HG03135 (cell line): ENCODE measurements around the gene MCAM.

Experiments
- ATAC-seq: cut with Tn5 transposase; IDR thresholded peaks from one replicate; pipeline ENCODE4 v1.9.1; 2021; ENCODE audit warnings: mild to moderate bottlenecking, moderate library complexity; ENCODE audit not compliant: unreplicated experiment

Gene MCAM

DNA sequence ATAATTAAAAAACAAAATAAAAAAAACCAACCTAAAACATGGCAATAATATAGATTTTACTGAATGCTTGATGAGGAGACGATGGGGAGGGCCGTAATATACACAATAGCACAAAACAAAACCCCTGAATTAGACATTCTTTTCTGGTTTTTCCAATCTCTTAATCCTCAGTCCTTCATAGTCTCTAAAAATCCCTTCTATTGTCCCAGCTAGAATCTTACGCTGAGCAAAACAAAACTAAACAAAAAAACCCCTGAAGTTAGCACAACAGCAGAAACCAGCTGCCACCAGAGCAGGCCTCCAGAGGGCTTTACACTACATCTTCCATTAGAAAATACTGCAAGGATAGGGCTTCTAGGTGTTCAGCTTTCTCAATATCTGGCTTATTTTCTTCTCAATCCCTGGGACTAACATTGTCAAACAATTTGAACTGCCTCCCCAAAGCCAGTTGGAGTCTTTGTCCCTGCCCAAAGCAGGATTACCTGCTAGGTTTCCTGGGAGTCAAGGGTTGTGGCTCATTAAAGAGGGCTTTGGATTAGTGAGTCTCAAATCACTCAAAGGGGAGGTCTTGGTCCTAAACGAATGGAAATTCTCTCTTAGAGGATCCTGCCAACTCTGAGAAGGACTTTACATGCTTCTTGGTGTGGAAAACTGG, 15.3 kb upstream of the MCAM start:
- no peak for ATAC-seq

DNA sequence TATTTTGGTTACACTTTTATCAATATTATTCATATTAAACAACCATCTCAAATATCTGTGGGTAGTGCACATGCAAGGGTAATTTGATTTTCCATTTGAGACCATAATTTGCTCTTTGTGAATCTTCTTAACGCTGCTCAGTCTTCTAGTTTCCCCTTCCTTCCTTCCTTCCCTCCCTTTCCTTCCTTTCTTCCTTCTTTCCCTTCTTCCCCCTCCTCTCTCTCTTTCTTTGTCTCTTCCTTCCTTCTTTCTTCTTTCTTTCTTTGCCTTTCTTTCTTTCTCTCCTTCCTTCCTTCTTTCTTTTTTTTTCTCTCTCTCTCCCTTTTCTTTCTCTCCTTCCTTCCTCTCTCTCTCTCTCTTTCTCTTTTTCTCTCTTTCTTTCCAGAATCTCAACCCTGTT, 13.3 kb upstream of the MCAM start:
- no peak for ATAC-seq

DNA sequence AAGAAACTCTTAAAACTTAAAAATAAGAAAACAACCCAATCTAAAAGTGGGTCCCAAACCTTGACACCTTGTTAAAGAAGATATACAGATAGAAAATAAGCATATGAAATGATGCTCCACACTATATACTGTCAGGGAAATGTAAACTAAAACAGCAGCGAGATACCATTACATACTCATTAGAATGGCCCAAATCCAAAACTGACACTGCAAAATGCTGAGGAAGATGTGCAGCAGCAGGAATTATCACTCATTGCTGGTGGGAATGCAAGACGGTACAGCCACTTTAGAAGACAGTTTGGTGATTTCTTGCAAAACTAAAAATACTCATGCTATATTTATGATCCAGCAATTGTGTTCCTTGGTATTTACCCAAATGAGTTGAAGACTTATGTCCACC, 12.4 kb upstream of the MCAM start:
- ATAC-seq, result no peak

DNA sequence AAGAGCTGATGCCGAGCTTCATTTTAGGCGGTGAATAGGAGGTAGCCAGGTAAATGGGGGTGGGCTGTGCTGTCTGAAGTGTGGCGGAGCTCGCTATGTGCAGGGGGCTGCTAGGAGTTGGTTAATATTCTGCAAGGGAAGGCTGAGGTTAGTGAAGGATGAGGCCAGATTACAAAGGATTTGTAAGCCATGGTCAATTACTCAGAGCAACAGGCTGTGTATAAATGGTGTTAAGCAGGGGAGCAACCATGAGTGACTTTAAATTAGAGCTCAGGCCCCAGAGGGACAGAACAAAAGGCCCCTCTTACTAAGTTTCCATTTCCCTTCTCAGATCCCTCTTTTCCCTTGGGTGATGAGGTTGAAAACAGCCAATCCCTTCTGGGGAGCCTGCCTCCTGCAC, 7.3 kb upstream of the MCAM start:
- no peak for ATAC-seq

DNA sequence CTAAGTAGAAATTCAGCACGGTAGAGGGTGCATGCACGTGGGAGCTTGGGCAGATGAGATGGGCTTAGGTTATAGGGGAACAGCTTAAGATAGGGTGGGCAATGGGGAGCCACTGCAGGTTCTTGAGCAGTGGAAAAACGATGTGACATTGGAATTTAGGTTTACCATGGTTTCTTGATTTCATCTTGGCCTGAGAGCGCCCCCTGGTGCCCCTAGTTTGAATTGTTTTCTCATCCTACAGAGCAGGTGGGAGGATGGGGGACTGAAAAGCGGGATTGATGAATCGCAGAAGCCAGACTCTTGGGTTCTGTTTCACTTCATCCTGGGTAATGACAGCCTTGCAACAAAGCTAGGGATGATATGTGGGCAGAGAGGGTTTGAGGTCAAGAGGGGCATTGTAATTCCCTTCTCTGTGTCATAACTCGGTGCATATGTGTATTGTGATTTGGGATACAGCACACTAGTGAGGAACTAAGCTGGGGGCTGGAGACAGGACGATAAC, 6.7 kb upstream of the MCAM start:
- no peak for ATAC-seq

DNA sequence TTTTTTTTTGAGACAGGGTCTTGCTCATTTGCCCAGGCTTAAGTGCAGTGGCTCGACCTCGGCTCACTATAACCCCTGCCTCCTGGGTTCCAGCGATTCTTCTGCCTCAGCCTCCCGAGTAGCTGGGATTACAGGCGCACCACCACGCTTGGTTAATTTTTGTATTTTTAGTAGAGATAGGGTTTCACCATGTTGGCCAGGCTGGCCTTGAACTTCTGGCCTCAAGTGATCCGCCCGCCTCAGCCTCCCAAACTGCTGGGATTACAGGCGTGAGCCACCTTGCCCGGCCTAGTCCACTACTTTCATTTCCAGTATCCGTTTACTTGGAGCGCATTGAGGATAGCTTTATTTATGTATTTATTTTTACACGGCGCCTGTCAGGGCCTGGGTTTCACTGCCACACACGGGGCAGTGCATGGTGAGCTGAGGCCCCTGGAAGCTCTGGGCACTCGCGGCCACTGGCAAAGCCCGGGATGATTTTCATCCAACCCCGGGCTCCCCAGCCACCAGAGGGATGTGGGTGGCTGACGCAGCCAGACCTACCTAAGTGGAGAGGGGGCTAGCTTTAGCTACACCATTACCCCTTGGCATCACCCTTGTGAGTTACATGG, 6.1 kb upstream of the MCAM start:
- no peak for ATAC-seq

DNA sequence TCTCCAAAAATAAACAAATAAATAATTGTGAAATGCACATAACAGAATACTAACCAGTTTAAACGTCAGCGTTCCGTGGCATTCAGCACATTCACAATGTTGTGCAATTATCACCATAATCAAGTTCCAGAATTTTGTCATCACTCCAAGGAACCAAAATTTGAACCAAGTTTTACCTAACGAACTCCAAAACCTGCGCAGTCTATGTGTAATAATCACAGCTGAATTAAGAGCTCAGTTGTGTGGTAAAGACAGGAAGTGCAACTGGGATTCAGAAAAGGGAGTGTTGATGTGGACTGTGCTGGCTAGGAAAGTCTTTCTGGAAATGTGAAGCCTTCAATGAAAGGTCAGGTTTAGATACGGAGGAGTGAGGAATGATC, 5.4 kb upstream of the MCAM start:
- no peak for ATAC-seq

DNA sequence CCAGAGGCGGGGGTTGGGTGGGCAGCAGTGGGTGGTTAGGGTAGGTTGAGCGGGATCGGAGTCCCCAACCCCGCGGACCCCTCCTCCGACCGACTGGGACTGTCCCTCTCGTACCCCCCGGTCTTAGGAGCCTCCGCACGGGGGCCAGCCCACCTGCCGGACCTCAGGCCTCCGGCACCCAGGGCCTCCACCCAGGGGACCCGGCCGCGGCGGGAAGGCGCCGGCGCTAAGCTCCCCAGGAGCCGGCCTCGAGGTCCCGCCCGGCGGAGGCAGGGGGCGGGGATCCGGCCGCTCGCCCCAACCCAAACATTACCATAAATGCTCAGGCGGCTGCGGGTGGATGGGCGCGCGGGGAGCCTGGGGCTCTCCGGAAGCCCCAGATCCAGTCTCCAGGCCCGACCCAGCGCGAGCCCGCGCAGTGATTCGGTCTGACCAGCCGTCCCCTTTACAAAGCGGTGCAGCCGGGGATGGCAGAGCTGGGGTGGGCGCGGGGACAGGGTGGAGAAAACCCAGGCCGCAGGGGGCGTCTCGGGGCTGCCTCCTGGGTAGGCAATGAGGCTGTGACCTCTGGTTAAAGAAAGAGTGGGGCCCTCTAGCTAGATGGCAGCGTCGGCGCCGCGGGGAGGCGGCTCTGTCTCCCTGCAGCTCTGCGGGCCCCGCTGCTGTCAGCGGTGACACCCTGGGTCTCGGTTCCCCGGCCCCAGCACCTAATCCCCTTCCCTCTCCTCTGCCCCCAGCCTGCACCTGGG, 4.0 kb upstream of the MCAM start:
- peak; percentile 67 for ATAC-seq

DNA sequence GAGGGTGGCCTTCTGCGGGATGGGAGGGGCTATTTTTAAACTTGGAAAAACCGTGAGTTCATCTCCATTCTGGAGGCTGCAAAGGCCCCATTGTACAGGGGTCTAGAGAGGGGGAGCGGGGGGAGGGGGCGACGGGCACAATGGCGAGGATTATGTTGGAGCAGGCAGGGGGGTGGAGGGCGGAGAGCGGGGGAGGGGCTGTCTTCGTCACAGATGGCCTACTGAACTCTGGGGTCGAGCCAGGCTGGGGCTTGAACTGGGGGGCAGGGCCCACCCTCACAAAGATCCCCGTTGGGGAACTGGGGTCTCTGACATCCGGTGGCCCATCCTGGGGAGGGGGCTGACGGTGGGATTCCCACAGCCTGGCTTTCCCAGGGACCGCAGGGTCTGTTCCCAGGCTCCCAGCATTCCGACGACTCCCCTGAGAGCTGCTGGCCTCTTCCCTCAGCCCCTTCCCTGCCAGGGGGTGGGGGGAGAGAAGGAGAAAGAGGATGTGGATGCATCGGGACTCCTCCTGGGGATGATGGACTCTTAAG, 3.4 kb upstream of the MCAM start:
- ATAC-seq, result no peak

DNA sequence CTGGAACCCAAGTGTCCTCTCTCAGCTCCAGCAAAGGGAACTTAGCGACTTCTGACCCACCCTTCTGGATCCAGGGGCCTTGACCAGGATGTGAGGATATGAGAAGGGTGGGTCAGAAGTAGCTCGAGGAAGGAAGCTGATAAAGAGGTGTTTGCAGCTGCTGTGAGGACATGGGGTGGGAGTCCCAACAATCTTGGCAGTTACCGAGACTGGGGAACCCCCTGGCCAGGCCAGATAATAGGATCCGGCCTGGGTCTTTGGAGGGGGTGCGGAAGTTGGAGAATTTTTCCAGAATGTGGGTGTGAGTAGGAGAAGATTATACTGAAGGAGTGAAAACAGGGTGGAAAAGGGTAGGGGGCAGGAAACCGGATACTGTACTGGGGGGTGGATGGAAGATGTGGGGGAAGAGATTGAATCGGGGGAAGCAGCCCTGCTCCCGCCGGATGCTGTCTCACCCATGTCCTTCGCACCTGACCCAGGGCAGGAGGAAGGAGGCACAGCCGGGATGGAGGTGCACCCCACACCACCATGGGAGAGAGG, 2.8 kb upstream of the MCAM start:
- no peak for ATAC-seq

DNA sequence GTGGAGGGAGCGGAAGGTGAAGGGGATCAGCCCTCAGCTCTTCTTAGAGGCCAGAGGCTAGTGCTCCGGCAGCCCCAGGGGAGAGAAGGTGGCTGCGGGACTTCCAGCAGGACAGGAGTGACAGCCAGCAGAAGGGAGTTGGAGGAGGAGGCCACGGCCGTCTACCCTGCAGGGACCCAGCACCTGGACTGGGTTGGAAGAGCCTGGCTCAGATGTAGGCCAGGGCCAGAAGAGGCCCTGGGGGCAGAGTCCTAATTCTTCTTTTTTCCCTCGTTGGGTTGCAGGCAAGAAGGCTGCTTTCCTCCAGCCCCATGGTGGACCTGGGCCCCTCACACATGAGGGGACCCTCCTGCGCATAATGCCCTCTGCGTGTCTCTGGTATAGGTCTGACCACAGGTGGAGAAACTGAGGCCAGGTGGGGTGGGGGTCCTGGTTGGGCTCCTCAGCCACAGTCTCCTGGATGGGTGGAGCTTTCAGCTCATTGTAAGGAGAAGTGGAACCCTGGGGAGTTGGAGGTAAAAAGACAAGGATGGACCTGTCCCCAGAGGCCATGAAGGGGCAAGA, 2.3 kb upstream of the MCAM start:
- no peak for ATAC-seq

DNA sequence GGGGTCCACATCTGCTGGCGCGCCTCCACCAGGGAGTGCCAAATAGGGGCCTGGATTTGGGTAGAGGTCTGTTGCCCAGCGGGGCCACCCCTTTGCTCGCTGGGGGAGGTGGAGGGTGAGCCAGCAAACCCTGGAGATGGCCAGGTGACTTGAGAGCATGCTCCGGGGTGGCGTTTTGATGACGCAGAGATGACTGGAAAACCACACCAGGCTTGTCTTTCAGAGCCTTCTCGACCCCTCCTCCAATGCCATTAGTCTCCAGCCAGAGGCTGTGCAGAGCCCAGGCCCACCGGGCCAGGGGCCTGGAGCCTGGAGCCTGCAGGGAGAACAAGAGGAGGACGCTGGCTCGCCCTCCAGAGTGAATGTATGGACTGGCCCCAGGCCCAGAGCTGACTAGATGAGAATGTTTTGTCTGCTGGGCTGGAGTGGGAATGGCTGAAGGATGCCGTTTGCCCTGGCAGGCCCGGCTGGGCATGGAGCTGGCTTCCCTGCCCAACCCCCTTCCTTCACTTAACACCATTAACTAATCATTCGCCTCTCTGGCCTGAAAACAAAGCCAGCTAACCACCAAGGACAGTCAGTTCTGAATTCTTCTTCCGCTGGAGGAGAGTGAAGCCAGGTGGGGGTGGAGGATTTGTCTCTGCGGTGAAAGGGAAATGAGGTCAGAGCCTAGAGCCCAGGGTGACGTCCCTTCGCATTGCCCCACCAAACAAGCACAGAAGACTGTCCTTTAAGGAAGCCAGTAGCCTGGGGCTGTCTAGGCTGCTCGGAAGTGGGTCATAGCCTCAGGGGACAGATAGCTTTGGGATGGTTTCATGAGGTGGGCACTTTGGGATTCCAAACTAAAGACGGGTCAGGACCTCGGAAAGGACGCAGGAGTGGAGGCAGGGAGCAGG, 1.6 kb upstream of the MCAM start:
- no peak for ATAC-seq

DNA sequence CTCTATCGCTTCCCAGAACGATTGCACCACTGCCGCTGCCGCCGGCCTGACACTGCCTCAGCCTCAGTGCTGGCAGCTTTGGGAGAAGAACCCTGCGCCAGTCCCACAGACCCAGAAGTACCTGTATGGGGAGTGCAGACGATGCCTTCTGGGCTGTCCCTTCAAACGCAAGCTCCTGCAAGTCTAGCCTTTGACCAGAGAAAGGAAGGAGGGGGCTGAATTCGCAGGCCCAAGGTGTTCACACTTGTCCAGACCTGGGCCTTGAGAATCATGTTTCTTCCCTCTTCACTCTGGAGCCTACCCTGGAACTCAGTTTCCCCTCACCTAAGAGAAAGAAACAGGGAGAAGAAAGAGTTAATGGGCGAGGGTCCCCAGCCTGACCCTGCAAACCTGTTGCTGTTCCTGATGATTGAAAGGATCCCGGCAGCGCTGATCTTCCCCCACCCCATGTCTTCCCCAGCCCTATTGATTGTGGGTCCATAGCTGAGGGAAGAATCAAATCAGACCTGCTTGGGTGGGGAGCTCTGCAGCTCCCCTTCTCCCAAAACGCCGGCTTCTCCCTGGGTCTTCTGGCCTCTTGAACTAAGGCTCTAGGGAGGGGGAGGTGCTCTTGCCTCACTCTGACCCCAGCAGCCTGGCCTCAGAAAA, 786 bp upstream of the MCAM start:
- ATAC-seq, result no peak

DNA sequence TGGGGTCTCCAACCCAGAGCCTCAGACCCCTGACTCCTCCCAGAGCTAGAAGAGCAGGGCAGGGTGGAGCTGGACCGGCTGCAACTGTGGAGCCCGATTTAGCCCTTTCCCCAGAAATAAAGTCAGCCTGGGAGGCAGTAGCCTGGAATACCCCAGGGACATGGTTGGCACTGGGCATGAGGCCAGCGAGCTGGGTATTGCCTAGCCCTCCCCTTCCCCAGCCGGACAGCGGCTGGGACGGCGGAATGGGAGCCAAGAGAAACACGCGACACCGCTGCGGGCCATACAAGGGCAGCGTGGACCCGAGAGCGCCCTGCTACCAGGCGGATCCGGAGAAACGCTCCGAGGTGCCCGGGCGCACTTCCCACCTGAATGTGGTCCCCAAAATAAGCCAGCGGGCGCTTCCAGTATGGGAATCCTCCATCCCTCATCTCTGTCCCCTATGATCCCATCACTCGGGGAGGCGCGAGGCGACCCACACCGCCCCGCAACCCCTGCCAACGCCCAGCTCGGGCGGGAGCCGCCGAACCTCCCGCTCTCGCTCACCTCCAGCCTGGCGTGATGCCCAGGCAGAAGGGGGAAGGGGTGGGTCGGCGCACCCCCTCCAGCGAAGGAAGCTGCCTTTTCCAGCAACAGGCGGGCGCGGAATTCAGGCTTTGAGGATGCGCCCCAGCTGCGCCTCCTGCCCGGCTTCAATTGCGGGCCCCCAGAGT, 758 bp downstream of the MCAM start:
- no peak for ATAC-seq

DNA sequence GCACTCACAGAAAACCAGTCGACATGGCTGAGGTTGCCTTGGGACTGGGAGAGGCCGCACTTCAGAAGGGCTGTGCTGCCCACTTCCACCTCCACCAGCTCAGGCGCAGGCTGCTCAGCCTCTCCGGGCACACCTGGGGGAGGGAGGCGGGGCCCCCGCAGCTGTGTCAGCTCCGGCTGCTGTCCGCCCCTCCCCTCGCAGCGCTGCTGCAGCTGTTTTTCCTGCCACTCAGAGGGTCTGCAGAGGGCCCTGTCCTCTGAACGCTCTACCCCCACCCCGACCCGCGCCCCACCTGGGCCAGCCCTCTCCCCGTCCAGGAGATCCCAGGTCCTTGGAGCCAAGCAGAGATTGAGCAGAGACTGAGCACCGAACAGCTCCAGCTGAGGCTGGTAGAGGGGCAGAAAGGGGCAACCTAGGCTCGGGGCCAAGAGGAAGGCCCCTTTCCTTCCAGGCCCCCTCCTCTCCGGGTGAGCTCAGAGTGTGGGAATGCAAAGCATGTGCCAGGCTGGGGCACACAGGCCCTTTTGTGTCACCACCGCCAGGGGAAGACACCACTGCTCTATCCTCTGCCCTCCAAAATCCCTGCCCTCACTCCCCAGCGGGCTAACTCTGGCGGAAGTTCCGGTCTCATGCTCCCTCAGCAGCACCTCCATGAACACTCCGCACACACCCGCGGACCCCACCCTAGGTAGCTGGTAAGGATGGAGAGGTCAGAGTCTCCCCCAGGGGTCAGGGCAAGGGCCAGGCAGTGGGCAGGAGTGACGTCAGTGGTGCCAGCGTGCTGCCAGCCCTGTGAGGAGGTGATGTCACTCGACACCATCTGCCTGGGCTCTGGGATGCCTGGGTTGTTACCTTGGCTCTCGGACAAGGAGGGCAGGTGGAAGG, 1.6 kb downstream of the MCAM start:
- ATAC-seq, result no peak

DNA sequence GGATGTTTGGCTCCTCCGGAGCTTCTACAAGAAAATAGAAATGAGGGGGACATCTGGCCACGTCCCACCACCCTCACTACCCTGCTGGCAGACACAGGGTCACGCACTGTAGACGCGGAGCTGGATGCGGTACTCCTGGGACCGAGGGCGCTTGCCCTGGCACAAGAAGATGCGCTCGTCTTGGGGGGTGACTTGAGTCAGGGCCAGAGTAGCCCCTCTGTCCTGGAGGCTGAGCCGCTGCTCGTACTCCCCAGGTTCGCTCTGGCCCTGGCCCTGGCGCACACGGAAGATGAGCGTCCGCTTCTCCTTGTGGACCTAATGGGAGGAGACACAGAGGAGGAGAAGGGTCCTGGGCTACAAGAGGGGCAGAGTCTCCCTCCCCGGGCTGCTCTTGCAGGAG, 2.2 kb downstream of the MCAM start:
- no peak for ATAC-seq

DNA sequence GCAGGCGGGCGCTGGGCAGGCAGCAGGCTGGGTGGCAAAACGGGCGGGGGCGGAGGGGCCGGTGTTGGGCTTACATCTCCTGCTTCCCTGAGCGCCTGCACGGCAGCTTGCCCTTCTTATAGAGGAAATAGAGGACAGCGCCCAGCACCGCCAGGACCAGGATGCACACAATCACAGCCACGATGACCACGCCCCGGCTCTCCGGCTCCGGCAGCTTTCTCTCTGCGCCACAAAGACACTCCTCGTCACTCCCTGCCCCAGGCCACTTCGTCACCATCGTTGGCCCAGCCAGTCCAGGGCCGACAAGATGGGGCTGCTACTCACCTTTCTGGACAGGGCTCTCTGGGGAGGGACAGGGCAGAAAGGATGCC, 6.3 kb downstream of the MCAM start:
- ATAC-seq, result no peak

DNA sequence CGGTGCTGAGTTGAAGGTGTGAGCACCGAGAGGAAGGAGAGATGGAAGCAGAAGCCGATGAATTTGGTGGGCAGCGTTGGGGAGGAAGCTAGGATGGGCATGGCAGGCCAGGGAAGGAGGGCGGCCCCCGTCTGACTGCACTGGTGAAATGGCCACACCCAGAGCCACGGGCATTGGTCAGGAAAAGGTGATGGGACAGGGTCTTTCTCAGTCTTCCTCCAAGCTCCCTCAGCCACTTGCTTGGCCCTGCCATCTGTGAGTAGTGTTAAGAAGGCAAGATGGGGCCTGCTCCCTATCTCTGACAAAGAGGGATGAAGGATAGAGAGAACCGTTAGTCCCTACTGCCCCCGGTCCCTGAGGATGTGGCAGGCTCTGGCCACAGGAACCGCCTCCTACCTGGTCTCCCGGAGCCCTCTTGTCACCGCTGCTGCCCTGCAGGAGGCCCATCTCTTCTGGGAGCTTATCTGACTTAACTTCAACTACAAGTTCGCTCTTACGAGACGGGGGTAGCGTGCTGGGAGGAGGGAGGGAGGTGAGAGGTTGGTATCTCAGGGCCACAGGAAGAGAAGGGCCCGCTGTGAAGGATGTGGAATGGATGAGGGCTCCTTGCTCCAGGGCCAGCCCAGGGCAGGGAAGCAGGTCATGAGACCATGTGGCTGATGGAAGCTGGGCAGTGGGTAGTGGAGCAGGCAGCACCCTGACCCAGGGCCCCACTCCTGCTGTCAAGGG, 6.8 kb downstream of the MCAM start:
- no peak for ATAC-seq
